IgD-negative memory B cell (primary cell): ENCODE measurements around the gene ZACN. TPM values are rescaled to one million over a fixed set of nuclear protein-coding genes. Genes with fewer than 3 reads are reported as not detected.
A peak's percentile ranks its signal among the peaks of the same experiment; 100 is the strongest.

Source experiments
- H3K27ac Mint-ChIP-seq, 3 donors: one replicate each; pipeline ENCODE4 v1.8.0; 2020 to 2022; ENCODE audit warnings: mild to moderate bottlenecking in 3 of 3, mixed read lengths in 3 of 3, moderate library complexity in 1 of 3
- H3K27me3 Mint-ChIP-seq: one replicate; pipeline ENCODE4 v1.8.0; 2021; ENCODE audit warnings: mixed read lengths
- H3K36me3 Mint-ChIP-seq: one replicate; pipeline ENCODE4 v1.8.0; 2020; ENCODE audit warnings: mild to moderate bottlenecking, mixed read lengths
- H3K4me1 Mint-ChIP-seq, 3 donors: one replicate each; pipeline ENCODE4 v1.8.0; 2020 to 2022; ENCODE audit warnings: mixed read lengths in 3 of 3, mild to moderate bottlenecking in 1 of 3
- H3K4me3 Mint-ChIP-seq, 4 donors: one replicate each; pipeline ENCODE4 v1.8.0; 2020 to 2022; ENCODE audit warnings: mild to moderate bottlenecking in 4 of 4, mixed read lengths in 4 of 4, moderate library complexity in 3 of 4
- H3K9me3 Mint-ChIP-seq, 3 donors: one replicate each; pipeline ENCODE4 v1.8.0; 2020 to 2021; ENCODE audit warnings: mixed read lengths in 3 of 3, mild to moderate bottlenecking in 1 of 3
- polyA plus RNA-seq: library from polyadenylated mRNA; unstranded; fragments of 300-500 nt; fragmentation: Illumina TruSeq; gene quantifications from one replicate; pipeline ENCODE4 v1.2.3, GENCODE V29; 2021

ZACN gene
- polyA plus RNA-seq, 1 donor from 2014 or later, result 1.6 TPM

DNA sequence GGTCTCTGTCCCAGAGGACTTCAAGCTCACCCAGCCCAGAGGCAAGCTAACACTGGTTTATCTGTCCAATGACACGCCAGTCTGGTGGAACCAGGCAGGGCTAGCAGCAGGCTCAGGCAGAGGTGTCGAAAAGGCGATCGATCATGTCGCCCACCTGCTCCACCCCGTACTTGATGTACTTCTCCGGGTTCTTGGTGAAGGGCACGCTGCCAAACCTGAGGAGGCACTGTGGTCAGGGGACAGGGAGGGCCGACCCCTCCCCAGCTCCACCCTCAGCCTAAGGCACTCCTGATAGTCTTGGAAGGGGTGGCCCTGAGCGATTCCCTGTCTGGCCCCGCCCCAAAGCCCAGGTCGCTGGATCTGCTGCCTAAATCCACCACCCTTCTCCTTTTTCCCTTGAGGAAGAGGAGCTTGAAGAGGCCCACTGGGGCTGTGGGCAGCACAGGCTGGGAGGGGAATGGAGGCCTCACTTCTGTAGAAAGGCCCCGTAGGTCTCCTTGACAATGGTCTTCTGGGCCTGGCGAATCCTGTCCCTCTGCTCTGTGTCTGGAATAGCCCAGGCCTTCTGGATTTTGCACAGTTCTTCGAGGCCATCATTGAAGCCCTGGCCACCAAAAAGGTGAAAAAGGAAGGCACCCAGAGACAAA, 4.7 kb downstream of the ZACN start:
- no peak overlapping the region for H3K4me3 Mint-ChIP-seq
- peak overlapping the region in 1 of 3 donors; percentile 67 for H3K27ac Mint-ChIP-seq
- H3K4me1 Mint-ChIP-seq, result peaks cover 0 to 3% (median 0%) of the 10 kb centered on the region in 3 donors
- peaks cover 1% of the 10 kb centered on the region for H3K36me3 Mint-ChIP-seq
- H3K9me3 Mint-ChIP-seq, result no peaks in the 10 kb centered on the region
- H3K27me3 Mint-ChIP-seq, result peaks cover 3% of the 10 kb centered on the region

DNA sequence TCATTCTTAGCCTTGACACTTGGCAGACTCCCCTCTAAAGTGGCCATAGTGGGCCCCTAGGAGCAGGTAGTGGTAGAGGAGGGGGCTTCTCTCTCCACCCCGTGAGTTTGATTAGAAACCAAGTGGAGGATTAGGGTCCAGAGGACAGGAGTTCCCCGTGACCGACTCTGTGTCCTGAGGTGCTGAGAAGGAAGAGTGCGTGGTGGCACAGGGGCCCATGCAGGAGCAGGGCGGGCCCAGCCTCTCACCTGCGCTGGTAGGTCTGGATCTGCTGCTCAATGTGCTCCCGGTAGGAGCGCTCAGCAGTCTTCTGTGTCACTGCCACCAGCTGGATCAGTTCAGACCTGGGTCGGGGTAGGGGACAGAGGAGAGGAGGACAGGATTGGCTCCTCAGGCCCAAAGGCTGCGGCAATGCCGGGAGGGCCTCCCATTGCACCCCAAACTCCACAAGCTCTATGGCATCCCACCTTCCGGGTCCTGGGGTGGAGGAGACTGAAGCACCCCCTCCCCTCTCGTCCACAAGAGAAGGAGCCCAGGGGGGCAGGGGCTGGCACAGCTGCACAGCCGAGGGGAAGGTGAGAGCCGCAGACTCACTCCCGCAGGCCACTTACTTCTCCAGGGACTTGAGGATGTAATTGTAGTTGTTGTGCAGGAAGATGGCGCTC, 6.2 kb downstream of the ZACN start:
- Mint-ChIP-seq H3K27me3 (no peaks in the 10 kb centered on the region), H3K27ac (no peak overlapping the region), H3K4me3 (no peak overlapping the region), H3K36me3 (peaks cover 1% of the 10 kb centered on the region), H3K9me3 (no peaks in the 10 kb centered on the region), H3K4me1 (peaks cover 0 to 2% (median 0%) of the 10 kb centered on the region in 3 donors)

DNA sequence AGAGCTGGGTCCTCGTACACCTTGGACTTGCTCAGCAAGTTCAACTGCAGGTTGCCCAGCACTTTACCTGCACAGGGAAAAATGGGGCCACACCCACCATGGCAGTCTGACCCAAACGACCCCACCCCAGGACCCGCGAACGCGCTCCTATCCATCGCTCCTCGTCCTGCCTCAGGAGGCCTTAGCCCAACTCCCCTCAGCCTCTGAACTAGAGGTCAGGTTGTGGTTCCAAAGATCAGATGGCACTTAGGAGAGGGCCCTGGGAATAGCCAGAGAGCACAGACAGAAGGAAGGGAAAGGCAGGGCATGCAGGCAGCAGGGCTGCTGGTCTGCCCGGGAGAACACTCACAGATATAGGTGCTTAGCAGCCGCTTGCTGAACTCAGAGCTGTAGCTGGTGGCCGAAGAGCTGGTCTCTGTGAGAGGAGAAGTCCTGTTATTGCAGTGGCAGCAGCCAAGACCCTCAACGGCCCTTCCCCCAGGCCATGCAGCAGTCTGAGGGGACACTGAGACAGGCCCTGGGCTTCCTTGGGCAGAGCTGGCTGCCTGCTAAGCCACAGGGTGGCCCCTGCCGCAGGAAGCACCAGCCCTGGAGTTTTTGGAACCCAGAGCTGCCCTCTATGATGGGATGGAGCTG, 6.9 kb downstream of the ZACN start:
- Mint-ChIP-seq H3K9me3 (no peaks in the 10 kb centered on the region), H3K4me1 (peaks cover 0 to 2% (median 0%) of the 10 kb centered on the region in 3 donors), H3K27ac (no peak overlapping the region), H3K27me3 (no peaks in the 10 kb centered on the region), H3K36me3 (peaks cover 1% of the 10 kb centered on the region), H3K4me3 (no peak overlapping the region)

DNA sequence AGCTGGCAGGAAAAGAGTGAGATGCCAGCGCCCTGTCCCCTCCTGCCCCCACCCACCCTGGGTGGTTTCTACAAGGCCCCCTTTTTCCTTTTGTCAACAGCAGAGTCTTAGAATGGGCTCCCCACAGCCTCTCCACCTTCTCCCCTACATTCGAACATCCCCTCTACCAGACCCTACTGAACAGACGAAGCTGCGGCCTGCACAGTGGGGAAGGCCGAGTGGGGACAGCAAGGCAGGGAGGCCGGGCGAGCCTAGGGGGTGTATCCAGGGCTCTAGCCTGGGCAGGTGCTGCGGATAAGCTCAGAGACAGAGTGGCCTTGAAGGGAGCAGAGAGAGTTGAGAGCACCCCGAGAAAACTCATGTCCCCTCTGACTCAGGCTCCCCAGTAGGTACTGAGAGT, 7.4 kb downstream of the ZACN start:
- Mint-ChIP-seq H3K36me3 (peaks cover 1% of the 10 kb centered on the region), H3K27me3 (no peaks in the 10 kb centered on the region), H3K27ac (no peak overlapping the region), H3K9me3 (no peaks in the 10 kb centered on the region), H3K4me1 (no peaks in the 10 kb centered on the region), H3K4me3 (no peak overlapping the region)

DNA sequence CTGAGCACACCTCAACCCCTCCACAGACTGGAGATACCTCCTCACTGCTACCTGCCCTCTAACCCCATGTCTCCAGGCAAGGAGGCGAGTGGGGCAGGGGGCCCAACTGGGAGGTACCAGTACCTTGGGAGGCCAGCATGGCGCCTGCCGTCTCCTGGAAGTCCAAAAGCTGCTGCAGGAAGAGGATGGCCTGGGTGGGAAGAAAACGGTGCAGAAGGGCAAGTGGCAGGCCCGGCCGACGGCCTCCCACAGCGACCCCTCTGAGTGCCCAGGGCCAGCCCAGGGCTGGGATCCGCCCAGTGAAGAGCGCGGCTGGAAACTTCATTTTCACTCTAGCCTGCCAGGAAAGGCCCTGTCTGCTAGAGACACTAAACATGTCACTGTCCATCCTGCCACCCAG, 8.5 kb downstream of the ZACN start:
- no peaks in the 10 kb centered on the region for H3K4me1 Mint-ChIP-seq
- H3K4me3 Mint-ChIP-seq, result no peak overlapping the region
- no peaks in the 10 kb centered on the region for H3K27me3 Mint-ChIP-seq
- H3K9me3 Mint-ChIP-seq, result no peaks in the 10 kb centered on the region
- H3K27ac Mint-ChIP-seq, result no peak overlapping the region
- H3K36me3 Mint-ChIP-seq, result no peaks in the 10 kb centered on the region

DNA sequence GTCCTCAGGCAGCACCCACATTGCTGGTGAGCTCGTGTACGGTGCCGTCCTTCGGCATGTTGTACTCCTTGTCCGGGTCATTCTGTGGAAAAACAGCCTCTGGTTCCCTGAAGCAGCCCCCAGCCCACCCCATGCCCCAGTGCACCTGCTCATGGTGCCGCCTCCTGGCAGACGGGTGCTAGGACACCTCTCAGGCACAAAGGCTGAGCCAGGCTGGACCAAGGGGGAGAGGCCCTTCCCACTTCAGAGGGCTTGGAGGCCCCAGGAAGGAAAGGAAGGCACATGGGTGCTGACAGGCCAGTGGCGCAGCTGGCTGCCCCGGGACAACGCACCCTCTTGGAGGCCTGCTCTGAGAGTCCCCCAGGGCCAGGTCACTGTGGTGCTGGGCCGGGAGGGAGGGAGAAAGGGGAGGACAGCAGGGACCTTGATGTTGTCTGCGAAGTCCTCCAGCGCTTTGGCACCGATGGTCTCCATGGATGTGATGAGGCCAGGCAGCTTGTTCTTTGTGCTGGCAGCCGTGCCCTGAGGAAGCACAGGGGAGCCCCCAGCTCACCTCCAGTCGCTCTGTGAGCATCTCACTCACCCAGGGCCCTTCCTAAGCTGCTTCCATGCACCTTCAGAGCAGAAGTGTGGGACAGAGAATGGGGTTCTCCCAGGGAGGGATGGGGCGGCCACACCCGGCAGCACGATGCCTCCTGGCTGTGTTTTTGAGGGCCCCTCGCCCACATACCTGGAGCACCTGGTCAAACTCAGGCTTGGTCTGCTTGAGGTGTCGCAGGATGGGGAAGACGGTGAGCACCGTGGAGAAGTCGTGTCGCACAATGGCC, 9.3 kb downstream of the ZACN start:
- H3K27me3 Mint-ChIP-seq, result no peaks in the 10 kb centered on the region
- no peaks in the 10 kb centered on the region for H3K9me3 Mint-ChIP-seq
- peak overlapping the region in 1 of 3 donors; percentile 35 for H3K27ac Mint-ChIP-seq
- H3K4me1 Mint-ChIP-seq, result no peaks in the 10 kb centered on the region
- H3K36me3 Mint-ChIP-seq, result no peaks in the 10 kb centered on the region
- peak overlapping the region in 1 of 4 donors; percentile 68 for H3K4me3 Mint-ChIP-seq

DNA sequence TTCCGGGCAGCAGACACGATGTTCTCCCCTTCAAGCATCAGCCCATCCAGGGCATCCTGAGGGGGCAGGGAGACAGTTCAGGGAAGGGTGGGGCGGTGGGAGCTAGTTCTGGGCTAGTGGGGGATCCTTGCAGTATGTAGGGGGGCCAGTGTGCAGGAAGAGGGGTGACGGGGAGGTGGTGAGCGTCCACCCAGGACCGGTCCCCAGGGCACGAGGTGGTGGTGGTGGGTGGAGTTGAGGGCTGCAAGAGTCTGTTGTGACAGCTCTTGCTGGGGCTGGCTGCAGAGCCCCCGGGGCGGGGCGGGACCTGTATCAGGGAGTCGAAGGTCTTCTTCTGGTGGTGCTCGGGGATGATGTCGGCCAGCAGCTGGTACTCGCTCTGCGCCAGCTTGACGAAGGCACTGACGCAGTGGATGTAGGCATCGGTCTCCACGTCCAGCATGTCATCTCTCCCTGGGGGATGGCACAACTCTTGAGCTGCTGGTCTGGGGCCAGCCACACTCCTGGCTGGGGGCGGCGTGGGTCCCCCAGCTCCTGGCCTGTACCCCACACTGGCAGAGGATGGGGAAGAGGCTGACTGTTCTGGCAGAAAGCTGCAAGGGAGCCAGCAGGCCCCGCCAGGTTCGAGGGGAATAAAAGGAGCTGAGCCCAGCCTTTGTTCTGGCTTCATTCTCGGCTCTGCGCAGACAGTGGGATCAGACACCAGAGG, 10.0 kb downstream of the ZACN start:
- Mint-ChIP-seq H3K36me3 (peaks cover 2% of the 10 kb centered on the region), H3K27me3 (no peaks in the 10 kb centered on the region), H3K9me3 (no peaks in the 10 kb centered on the region), H3K4me3 (peak overlapping the region in 1 of 4 donors; percentile 68), H3K27ac (peak overlapping the region in 1 of 3 donors; percentile 35), H3K4me1 (no peaks in the 10 kb centered on the region)

DNA sequence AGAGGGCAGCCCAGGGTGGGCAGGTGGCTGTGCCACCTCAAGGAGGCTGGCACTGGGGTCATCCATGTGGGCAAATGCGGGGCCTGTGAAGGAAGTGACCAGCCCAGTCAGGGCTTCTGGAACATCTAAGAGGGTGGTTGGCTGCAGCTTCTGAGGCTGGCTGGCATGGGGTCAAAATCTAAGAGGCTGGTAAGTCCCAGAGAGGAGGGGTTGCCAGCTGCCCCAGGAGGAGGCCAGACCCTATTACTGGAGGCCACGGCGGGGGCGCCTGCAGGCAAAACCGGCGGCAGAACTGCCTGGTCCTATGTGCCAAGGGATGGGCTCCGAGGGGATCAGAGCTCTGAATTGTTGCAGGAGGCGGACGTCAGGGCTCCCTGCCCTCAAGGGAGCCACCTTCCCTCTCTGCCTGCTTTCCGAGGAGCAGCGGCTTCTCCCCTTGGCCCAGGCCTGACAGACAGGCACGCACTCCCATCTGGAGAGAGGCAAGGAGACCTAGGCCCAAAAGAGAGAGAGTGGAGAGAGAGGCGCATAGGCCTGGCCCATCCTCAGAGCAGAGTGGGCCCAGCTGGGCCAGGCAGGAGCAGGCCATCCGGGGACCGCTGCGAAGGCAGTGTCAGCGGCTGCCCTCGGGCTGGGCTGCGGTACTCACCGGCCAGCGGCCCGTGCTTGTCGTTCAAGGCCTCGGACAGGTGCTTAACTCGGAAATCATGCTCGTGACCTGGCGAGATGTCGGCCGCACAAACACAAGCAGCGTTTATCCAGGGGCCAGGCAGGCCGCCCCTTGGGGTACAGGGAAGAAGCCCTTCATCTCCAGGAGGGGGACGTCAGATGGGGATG, 10.9 kb downstream of the ZACN start:
- H3K36me3 Mint-ChIP-seq, result peaks cover 2% of the 10 kb centered on the region
- no peaks in the 10 kb centered on the region for H3K27me3 Mint-ChIP-seq
- H3K4me1 Mint-ChIP-seq, result no peaks in the 10 kb centered on the region
- no peak overlapping the region for H3K27ac Mint-ChIP-seq
- no peaks in the 10 kb centered on the region for H3K9me3 Mint-ChIP-seq
- no peak overlapping the region for H3K4me3 Mint-ChIP-seq

DNA sequence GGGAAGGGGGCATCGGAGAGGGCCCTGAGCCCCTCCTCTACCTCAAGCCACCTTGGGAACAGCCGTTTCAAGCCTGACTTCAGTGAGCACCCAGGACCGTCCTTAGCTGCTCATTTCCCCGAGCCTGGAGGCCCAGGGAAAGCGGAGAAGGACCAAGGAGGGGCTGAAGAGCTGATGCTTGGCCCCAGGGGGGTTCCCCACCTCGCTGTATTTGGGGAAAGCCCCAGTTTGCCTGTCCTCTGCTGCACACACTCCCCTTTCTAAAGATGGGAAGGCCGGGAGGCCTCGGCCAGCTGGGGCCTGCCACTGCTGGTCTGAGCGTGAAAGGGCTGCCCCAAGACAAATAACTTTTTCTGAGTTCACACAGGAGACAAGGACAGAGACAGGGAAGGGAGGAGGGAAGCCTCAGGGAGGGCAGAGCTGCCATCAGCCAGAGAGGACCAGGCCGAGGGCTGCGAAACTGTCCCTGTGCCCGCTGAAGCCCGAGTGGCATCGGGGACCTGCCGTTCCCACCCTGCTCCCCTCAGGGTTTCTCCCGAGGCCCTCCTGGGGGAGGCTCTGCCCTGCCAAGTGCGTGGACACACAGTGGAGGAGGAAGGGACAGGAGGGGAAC, 11.6 kb downstream of the ZACN start:
- Mint-ChIP-seq H3K27ac (no peak overlapping the region), H3K36me3 (peaks cover 2% of the 10 kb centered on the region), H3K4me3 (no peak overlapping the region), H3K9me3 (no peaks in the 10 kb centered on the region), H3K4me1 (no peaks in the 10 kb centered on the region), H3K27me3 (no peaks in the 10 kb centered on the region)

DNA sequence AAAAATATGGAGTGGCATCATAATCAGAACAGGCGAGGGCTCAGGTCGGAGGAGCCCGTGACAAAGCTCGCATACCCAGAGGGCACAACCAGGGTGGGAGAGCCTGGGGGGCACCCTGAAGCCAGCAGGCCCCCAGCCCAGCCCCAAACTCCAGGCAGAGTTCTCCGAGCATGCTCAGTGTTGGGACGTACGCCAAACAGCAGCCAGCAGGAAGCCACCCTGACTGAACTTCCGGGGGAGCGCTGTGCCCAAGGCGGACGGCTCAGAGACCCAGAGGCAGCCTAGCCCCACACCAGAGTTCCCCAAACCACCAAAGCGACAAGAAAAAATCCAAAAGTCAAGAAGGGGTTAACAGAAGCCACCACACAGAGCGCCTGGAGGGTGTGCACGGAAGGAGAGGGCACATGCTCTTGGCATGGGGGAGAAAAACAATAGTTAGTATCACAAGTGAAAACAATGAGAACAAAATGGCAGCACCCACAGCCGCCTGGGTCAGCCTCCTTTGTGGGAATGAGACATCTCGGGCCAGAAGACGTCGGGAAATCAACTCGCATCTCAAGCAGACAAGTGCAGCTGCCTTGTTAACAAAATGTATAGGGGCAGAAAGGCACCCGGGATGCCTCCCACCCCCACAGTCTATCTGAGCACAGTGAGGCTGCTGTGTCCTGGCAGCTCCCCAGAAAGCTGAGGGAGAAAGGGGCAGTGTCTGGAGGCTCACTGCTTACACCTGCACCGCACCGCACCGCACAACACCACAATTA, 12.7 kb downstream of the ZACN start:
- Mint-ChIP-seq H3K4me3 (peak overlapping the region in 1 of 4 donors; percentile 28), H3K27me3 (no peaks in the 10 kb centered on the region), H3K9me3 (no peaks in the 10 kb centered on the region), H3K4me1 (no peaks in the 10 kb centered on the region), H3K36me3 (peaks cover 6% of the 10 kb centered on the region), H3K27ac (no peak overlapping the region)

DNA sequence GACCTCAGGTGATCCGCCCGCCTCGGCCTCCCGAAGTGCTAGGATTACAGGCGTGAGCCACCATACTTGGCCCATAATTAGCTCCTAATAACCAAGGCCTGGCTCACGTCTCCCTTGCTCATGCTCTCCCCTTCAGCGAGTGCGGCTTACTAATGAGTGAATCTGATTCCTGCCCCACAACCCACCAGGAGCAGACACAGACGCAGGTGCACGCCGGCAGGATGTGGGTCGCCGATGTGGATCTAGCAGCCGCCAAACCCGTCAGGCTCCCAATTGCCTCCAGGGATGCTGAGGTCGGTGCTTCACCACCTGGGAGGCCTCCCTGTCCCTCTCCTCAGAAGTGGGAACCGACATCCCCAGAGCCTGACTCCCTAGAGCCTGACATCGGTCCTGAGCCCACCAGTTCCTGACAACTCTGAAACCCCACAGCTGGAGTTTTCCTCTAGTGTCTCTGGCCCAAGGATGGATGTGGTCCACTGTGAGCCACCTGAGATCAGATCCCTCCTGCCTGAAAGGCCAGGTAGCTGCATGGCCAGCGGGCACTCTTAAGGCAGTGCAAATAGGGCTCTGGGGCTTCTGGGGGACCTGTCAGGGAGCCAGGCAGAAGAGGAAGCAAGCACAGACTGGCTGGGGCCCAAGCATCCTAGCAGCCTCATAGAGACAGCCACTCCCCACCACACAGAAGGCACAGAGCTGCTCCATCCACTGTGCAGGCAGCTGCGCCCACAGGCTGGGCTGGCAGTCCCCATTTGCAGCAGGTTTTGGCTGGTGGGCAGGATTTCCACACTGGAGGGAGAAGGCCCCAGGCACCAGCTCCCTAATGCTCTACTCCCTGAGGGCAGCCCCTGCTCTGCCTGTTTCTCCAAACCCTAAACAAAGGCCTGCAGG, 13.8 kb downstream of the ZACN start:
- no peaks in the 10 kb centered on the region for H3K27me3 Mint-ChIP-seq
- H3K4me1 Mint-ChIP-seq, result no peaks in the 10 kb centered on the region
- no peak overlapping the region for H3K27ac Mint-ChIP-seq
- no peaks in the 10 kb centered on the region for H3K9me3 Mint-ChIP-seq
- peaks cover 8% of the 10 kb centered on the region for H3K36me3 Mint-ChIP-seq
- H3K4me3 Mint-ChIP-seq, result peak overlapping the region in 1 of 4 donors; percentile 12

DNA sequence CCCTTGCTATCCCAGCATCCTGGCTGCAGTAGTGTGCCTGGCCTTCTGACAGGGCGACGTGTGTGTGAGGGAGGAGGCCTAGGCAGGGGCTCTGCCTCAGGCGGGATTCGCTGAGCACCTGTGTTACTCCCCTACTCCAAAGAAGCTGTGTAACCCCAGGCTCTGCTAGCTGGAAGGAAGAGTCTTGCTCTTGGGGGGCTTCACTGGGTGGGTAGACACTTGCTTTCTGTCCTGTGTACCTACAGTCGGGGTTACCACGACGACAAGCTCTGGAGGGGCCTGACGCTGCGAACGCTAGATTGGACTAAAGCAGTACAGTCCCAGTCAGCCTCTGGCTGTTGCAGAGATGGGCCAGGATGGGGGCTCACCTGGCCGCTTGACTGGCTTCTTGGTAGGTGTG, 15.1 kb downstream of the ZACN start:
- Mint-ChIP-seq H3K4me1 (no peaks in the 10 kb centered on the region), H3K9me3 (no peaks in the 10 kb centered on the region), H3K27me3 (no peaks in the 10 kb centered on the region), H3K36me3 (peaks cover 8% of the 10 kb centered on the region), H3K27ac (no peak overlapping the region), H3K4me3 (no peak overlapping the region)
